ENCODE data around the gene CHRND.
"Not testable (repeated sequence)": the region's sequence is repeated elsewhere in the genome, so short reads cannot be mapped to it uniquely, and the experiment has no call there.

Gene CHRND

DNA sequence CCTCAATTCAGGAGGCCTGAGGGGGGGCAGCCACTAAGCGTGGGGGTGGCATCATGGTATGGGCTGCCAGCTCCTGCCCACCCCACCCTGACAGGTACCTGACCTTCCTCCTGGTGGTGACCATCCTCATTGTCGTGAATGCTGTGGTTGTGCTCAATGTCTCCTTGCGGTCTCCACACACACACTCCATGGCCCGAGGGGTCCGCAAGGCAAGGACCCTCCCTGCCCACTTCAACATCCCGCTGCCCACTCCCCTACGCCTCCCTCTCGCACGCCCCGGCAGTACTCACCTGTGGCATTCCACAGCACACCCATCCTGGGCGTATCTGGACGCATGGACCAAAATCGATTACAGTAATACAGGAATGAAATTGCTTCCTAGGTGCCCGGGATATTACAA is 17.5 kb downstream of the CHRND start:
- no peak for DNase-seq (ENCODE audit: low spot score)

DNA sequence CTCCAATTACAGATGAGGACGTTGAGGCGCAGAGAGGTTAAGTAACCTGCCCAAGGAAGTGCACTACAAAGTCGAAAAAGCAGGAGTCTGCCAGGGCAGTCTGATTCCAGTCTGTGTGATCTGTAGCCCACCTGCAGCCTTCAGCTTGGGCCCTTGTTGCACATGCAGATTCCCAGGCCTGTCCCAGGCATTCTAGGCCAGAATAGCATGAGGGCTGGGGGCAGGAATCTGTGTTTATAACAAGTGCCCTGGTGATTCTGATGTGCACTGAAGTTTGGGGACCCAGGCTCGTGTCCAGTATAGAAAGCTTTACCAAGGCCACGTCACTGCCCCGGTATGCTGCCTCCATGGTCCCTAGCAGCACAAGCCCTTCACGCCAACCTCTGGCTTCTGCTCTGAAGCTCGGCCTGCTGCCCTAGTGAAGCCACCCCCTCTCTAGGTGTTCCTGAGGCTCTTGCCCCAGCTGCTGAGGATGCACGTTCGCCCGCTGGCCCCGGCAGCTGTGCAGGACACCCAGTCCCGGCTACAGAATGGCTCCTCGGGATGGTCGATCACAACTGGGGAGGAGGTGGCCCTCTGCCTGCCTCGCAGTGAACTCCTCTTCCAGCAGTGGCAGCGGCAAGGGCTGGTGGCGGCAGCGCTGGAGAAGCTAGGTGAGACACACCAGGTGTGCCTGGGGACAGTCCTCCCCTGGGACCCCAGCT is 18.1 kb downstream of the CHRND start:
- no peak for DNase-seq (ENCODE audit: low spot score)

DNA sequence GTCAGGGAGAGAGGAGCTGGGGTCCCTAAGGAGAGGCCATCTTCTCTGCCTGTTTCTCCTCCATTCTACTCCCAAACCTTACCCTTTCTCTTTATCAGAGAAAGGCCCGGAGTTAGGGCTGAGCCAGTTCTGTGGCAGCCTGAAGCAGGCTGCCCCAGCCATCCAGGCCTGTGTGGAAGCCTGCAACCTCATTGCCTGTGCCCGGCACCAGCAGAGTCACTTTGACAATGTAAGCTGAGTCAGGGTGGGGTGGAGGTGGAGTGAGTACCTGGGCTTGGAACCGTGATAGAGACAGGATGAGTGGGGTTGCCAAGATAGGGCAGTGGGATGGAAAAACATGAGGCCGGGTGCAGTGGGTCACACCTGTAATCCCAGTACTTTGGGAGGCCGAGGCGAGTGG is 18.7 kb downstream of the CHRND start:
- no peak for DNase-seq (ENCODE audit: low spot score)

DNA sequence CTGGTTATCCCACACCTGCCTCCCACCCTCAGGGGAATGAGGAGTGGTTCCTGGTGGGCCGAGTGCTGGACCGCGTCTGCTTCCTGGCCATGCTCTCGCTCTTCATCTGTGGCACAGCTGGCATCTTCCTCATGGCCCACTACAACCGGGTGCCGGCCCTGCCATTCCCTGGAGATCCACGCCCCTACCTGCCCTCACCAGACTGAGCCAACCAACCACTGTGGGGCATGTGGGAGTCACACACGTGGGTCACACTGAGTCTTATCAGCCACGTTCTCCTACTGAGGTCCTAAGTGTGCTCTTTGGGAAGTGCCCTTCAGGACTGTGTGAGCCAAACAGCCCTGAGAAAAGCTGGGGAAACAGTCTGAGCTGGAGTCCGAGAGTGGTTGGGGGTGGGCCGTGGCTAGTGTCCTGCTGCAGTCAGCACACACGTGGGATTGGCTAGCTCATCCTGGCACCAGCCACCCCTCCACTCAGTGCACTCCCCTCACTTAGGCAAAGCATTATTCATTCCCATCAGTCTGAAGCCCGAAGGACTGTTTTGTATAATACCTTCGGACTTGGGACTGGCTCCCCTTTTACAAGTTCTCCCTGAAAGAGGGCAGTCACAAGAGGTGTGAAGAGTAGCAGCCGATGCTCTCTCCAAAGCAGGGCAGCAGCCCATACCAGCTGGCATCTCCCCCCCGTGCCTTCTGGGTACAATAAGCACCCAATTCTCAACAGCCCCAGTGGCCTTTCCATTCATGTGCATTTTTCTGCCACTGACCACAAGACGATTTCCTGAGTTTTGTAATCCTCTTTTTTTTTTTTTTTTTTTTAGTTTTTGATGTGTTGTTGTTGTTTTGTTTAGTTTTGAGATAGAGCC is 19.8 kb downstream of the CHRND start:
- no peak for DNase-seq (ENCODE audit: low spot score)

DNA sequence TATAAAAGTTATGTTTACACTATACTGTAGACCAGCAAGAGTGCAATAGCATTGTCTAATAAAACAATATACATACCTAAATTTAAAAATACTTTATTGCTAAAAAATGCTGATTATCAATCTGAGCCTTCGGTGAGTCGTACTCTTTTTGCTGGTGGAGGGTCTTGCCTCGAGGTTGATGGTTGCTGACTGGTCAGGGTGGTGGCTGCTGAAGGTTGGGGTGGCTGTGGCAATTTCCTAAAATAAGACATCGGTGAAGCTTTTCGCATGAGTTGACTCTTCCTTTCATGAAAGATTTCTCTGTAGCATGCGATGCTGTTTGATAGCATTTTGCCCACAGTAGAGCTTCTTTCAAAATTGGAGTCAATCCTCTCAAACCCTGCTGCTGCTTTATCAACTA is 22.0 kb downstream of the CHRND start:
- no peak for DNase-seq (ENCODE audit: low spot score)

DNA sequence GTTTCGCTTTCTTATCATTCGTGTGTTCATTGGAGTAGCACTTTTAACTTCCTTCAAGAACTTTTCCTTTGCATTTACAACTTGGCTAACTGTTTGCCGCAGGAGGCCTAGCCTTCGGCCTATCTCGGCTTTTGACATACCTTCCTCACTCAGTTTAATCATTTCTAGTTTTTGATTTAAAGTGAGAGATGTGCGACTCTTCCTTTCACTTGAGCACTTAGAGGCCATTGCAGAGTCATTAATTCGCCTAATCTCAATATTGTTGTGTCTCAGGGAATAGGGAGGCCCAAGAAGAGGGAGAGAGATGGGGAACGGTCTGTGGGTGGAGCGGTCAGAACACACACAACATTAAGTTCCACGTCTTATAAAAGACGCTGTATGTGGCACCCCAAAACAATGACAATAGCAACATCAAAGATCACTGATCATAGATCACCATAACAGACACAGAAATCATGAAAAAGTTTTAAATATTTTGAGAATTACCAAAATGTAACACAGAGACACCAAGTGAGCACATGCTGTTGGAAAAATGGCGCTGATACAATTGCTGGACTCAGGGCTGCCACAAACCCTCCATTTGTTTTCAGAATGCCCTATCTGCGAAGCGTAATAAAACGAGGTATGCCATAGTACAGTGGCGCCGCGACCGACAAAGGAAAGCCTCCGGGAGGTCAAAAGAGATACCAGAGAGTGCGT is 23.8 kb downstream of the CHRND start:
- no peak for DNase-seq (ENCODE audit: low spot score)

DNA sequence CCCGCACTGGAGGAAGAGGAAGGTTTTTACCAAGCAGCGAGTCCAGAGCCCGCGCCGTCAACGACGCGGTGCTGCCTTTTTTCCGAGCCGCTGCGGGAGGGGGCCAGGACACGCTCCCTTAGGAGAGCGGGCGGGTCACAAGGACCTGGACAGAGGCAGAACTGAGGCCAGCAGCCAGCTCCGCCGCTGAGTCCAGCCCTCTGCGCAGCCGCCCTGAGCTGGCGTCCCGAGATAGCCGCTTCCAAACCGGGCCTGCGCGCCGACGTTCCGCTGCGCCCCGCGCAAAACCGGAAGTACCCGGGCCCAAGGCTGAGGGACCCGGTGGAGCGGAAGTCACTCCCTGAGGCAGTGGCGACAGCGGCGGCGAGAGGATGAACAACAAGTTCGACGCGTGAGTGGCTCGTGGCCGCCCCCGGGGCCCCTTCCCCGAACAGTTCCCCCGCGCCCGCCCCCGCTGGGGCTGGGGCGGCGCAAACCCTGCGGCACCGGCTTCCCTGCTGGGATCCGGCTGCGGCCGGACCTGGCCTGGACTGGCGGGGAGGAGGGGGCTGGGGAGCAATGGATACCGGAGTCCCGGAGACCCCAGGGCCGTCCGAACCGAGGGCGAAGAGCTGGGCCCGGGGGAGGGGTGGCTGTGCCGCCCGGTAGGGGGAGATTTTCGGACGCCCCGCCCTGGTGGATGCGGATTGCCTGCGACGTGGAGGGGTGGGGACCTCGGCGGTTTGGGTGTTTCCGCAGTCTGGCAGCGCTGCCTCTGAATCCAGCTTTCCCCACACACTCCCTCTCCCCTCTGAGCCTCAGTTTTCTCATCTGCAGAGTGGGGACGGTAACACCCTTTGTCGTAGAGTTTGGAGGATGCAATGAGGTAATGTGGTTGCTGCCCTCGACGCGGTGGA is 24.6 kb downstream of the CHRND start, which contains the start of the genes EIF4E2 and TIGD1:
Gene EIF4E2, plus strand, starts transcription at position 336 of the 896 bp plus-strand sequence. Its CDS starts 36 bp downstream, at position 372.
Gene TIGD1, minus strand, starts transcription at position 204 of the 896 bp plus-strand sequence. CDS start 675 bp downstream, outside the sequence.
- peak; percentile 94 for DNase-seq (ENCODE audit: low spot score)

DNA sequence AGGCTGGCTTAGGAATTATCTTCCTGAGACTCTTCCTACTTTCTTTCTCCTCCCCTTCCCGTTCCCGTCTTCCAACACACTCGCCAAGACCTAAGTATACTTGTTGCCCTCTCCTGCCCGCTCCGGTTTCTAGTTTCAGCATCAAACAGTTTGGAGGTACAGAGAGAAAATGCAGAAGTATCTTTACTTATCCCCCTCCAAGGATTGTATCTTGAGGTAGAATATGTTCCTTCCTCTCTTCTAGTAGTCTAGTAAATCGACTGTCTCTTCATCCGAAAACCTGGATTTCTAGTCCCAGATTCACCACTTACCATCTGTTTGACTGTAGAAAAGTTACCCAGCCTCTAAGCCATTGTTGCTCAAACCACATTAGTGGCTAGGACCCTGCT is 25.3 kb downstream of the CHRND start:
- DNase-seq (ENCODE audit: low spot score), result no peak

DNA sequence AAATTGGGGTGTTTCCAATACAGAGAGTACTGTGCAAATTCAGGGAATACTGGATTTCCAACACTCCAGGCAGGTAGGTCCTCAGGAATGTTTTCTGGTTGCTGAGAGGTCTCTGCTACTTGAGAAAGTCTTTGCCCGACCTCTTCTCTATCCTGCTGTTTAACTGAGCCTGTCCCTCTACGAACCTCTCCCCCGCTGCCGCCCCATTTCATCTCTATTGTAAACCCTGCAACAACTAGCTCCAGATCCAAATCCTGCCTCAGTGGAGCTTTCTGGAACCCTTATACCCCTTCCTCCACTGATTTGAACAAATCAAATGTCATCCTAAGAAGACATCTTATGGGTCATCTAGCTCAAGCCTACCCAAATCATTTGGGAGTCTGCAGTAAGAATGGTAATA is 25.8 kb downstream of the CHRND start:
- no peak for DNase-seq (ENCODE audit: low spot score)

DNA sequence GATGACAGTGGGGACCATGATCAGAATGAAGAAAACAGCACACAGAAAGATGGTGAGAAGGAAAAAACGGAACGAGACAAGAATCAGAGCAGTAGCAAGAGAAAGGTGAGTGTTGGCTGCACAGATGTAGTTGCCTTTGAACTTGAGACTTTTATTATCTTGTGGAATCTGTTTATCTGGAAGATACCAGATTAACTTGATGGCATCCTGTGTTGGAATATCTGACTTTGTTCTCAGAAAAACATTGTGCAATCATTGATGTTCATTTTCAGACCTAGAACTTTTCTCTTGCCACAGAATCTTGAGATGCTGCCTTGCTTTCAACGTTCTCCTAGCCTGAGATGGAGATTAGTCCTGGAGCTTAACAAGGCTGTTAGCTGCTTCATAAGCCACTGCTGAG is 30.5 kb downstream of the CHRND start:
- no peak for DNase-seq (ENCODE audit: low spot score)

DNA sequence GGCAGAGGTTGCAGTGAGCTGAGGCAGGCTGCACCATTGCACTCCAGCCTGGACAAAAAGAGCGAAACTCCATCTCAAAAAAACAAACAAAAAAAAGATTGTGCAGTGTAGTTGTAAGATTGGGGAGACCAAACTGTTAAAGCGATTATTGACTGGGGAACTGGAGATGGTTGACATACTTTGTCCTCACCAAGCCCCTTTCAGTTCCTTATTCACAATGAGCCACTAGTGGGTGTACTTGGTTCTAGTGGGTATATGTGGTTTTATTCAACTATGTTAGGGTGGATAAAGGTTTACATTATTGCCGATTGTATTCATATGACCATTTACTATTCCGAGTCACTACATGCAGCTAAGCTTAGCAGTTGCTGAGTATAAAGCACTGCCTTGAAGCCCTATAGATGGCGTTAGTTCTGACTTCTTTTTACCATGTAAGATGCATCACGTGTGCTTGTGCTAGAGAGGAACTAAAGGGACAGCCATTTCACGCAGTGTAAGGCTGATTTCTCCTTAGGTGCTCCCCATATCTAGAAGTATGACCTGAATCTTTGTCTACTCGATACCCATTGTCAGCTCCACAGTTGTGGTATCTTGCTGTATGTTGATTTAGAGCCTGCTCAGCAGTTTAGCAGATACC is 36.7 kb downstream of the CHRND start:
- DNase-seq (ENCODE audit: low spot score), result no peak

DNA sequence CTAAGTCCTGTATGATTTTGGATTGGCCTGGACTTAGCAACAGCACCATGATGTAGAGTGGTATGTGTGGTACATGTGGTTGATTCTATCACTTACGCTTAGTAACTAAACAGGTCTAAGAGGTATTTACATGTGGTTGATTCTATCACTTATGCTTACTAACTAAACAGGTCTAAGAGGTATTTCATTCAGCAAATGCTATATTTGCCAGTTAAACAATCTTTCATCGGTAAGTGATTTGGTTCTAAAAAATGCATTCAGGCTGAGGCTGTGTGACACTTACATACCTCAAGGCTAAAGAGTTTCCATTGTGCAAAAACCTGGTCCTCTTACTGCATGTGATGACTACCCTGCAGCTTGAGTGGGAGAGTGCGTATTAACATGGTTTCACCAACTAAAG is 37.6 kb downstream of the CHRND start:
- no peak for DNase-seq (ENCODE audit: low spot score)

DNA sequence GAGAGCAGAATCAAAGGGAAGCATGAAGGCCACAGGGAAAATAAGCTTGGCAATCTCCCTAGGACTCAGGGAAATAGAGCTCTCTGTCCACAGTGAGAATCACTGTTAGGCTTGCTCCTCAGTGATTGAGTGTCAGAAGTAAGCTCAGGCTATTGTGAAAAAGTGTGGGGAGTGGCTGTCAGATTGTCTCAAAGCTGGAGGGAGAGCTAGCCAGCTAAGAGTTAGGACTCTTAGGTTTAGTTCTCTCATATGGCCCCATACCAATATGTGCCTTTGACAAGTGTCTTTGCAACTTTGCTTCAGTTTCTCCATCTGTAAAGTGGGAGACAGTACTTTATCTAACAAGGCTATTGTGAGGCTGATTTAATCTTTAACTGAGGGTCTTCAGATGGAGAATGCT is 41.8 kb downstream of the CHRND start:
- no peak for DNase-seq (ENCODE audit: low spot score)

DNA sequence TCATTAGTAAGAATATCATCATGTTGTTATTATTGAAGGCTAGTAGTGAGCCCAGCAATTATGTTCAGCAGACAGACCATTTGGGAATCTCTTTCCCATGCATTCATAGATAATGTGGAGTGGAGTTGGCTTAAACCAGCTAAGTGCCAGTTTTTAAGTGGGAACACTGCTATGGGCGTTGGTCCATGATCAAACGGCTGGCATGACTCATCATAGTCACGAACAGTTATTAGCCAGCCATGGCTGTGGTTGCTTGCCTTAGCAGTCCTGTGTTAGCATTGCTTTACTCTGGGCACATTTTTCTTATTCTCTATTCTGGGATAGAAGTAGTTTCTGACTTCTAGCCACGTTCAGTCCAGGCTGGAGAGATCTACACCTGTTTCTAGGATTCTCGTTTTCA is 42.2 kb downstream of the CHRND start:
- DNase-seq (ENCODE audit: low spot score), result no peak

DNA sequence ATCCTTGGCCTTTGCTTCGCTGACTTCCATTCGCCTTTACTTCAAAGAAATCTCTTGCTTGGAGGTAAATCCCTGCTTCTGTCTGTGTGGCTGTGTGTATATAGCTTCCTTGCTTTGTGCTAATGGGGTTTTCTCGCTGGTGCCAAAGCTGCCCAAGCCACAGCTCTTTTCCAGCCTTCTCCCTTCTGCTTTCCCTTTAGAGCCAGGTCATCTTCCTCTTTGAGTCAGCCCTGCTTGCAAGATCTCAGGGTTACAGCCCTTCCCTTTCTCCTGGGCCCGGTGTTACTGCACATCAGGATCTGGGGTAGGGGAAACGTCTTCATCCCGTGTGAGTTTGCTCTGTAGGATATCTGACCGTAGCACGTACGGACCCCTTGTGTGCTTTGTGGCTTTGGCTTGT is 43.6 kb downstream of the CHRND start:
- DNase-seq (ENCODE audit: low spot score), result no peak

DNA sequence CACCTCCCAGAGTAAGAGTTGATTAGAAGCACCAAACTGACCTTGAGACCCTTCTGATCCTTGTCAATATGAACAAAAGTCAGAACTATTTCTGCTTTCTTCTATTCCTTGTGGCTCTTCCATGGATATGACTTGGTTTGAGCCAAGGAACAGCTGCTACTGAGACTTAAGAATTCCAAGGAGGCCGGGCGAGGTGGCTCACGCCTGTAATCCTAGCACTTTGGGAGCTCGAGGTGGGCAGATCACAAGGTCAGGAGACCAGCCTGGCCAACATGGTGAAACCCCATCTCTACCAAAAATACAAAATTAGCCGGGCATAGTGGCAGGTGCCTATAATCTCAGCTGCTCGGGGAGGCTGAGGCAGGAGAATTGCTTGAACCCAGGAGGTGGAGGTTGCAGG is 44.5 kb downstream of the CHRND start:
- not testable (repeated sequence) for DNase-seq (ENCODE audit: low spot score)

DNA sequence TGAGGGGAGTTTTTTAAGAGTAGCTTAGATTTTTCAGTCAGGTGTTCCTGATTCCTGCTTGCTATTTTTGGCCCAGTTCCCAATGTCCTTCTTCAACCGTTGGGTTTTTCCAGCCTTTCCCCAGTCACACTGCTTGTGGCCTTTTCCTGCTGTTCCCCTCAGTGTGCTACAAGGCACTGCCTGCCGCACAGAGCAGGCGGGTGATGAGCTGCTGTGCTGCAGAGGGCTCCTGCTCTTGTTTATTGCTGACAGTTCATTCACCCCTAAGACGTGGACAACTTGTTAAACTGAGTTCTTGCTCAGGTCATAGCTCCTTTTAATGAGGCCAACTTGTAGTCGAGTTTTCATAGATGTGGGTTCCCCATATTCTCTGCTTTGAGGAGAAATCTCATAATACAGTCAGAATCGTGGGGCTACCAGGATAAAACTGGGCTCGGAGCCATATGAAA is 45.1 kb downstream of the CHRND start:
- peak; percentile 43 for DNase-seq (ENCODE audit: low spot score)

DNA sequence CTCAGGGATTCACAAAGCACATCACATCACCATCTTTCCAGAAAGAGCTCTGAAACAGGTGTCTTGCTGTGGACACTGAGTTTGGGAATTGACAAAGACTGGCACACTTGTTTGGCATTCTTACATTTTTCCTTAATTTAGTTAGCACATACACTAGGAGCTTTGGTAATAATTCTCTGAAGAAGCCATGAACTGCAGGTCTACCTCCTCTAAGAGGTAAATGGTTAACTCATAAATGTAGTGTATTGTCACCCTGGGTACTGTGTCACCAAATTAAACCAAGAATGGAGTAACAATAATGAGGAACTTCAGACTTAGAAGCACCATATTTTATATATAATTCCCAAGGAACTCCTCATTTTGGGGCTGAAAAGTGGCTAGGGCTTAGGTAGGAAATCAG is 47.1 kb downstream of the CHRND start:
- DNase-seq (ENCODE audit: low spot score), result no peak

DNA sequence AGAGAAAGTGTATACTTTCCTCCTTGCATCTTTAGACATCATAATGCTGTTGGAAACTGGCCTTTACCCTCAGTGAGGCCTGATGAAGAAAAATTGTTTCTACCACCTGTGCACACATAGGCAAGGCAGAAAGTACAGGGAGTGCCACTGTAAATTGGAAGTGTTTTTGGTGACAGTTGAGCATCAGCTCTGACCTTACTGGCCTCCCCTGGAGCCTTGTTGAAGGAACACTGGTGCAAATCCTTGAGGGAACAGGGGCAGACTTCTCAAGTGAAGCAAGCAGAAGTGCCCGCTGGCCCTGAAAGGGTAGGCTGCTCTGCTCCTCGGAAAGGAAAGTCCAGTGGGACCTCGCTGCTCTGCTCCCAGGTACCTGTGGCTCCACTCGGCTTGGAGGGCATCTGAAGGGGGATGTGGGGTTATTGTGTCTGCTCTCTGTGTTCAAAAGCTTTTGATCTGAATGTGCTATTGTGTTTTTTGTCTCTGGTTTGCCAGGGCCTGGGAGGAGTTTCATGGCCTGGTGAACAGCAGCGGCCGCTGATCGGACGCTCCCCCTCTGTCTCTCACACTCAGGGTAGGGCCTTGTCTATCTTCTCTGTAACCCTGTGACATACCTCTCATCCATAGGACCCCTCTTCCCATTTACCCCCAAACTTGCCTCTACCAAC is 47.9 kb downstream of the CHRND start:
- peak; percentile 66 for DNase-seq (ENCODE audit: low spot score)

DNA sequence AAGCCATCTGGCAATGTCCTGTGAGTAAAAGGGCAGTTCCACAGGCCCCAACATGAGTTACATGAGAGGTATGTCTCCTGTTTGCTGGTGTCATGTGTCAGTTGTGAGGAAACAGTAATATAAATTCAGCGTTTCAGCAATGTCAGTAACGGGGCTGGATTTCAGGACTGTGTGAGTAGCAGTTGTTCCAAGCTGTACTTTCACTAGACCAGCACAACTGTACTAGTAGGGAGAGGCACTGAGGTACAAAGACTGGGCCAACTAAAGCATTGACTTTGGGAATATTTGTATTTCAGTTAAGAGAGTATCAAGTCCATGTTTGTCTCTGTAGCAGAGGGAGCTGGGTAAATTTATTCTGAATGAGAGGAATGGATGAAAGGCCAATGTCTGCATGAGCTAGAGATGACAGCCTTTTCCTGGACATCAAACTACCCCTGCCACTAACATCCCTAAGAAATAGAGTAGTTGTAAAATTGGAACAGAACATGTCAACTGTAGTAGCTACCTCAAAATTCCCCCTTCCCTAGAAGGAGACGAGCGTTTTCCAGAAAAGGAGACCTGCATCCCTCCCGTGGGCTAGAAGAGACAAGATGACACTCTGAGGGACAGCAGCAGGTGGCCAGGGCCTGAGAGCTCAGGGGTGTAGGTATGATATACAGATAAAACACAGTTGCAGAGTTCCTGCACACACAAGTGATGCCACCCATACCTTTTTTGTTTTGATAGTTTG is 48.9 kb downstream of the CHRND start:
- no peak for DNase-seq (ENCODE audit: low spot score)
